K562 (cell line): ENCODE measurements around the gene ASF1B. TPM values are rescaled to one million over a fixed set of nuclear protein-coding genes. Genes with fewer than 3 reads are reported as not detected.

Experiments
- CHD7 ChIP-seq: fragments of 200-600 bp; sonication (generic); IDR thresholded peaks from one replicate; pipeline ENCODE4 v1.6.1; 2012; ENCODE audit warnings: mild to moderate bottlenecking, low read depth, low read length, inconsistent platforms
- ZC3H11A ChIP-seq: IDR thresholded peaks from 2 replicates; pipeline ENCODE4 v1.6.1; 2012; ENCODE audit warnings: low read depth, low read length, improper control_type of control experiment
- polyA plus RNA-seq, 8 experiments: library from polyadenylated mRNA; depleted of rRNA in 4 of 8; stranded (reverse) in 5 of 8; unstranded in 3 of 8; fragments of >200 nt; fragmentation: Nextera tagmentation in 2 of 8; fragmentation: Illumina TruSeq in 1 of 8; extraction: Ambion mirVana in 2 of 8; extraction: Trizol in 1 of 8; gene quantifications; 2 replicates each; pipeline versions ENCODE4 v1.2.1 to v1.2.3, GENCODE V29; 2011 to 2014; ENCODE audit warnings: inconsistent platforms in 1 of 8, missing spikeins in 1 of 8
- total RNA-seq, 7 experiments: library from RNA; depleted of rRNA in 6 of 7; stranded (reverse); fragments of >200 nt in 6 of 7; fragmentation: Illumina TruSeq in 2 of 7; extraction: Trizol in 2 of 7; gene quantifications; 2 replicates each; pipeline versions ENCODE4 v1.2.1 to v1.2.3, GENCODE V29; 2011 to 2021; ENCODE audit warnings: low replicate concordance in 1 of 7

ASF1B gene
- total and polyA plus RNA-seq, 9 of the 15 experiments (the other 6 are each of a cell fraction or from before 2014, with no cell fraction given) = 6.0 to 69.4 (median 53.3) TPM

- TF ChIP-seq CHD7 (no peak), ZC3H11A (no peak)
These were observed 43.1 kb downstream of the ASF1B start (continued) for GRCh38 chr19:14093117-14093823.
